H9 (cell line): ENCODE measurements around the gene ZNRF1. TPM values are rescaled to one million over a fixed set of nuclear protein-coding genes. Genes with fewer than 3 reads are reported as not detected.

Source experiments
- DNase-seq: peaks from one replicate; pipeline ENCODE4 v3.0.0-alpha.2; 2017
- H2AFZ ChIP-seq: one replicate; pipeline ENCODE4 v1.6.1; 2013; ENCODE audit warnings: mild to moderate bottlenecking, low read length, control low read depth, moderate library complexity
- H2AK5ac ChIP-seq: 2 replicates; pipeline ENCODE4 v1.6.1; 2013; ENCODE audit warnings: low read length, control low read depth, mixed read lengths; ENCODE audit not compliant: insufficient read length
- H2BK120ac ChIP-seq: one replicate; pipeline ENCODE4 v1.6.1; 2013; ENCODE audit warnings: low read depth, mild to moderate bottlenecking, low read length, control low read depth, inconsistent platforms; ENCODE audit not compliant: poor library complexity, severe bottlenecking
- H2BK12ac ChIP-seq: 2 replicates; pipeline ENCODE4 v1.6.1; 2013; ENCODE audit warnings: low read length, control low read depth, mixed read lengths, low read depth; ENCODE audit not compliant: insufficient read length
- H2BK15ac ChIP-seq: 2 replicates; pipeline ENCODE4 v1.6.1; 2013; ENCODE audit warnings: low read depth, low read length, control low read depth
- H2BK20ac ChIP-seq: one replicate; pipeline ENCODE4 v1.6.1; 2013; ENCODE audit warnings: low read depth, mild to moderate bottlenecking, low read length, control low read depth, inconsistent platforms; ENCODE audit not compliant: poor library complexity, severe bottlenecking
- H2BK5ac ChIP-seq: 2 replicates; pipeline ENCODE4 v1.6.1; 2013; ENCODE audit warnings: low read length, control low read depth, mixed read lengths; ENCODE audit not compliant: insufficient read length
- H3K14ac ChIP-seq: 2 replicates; pipeline ENCODE4 v1.6.1; 2013; ENCODE audit warnings: low read length, control low read depth; ENCODE audit not compliant: insufficient read depth
- H3K18ac ChIP-seq: 2 replicates; pipeline ENCODE4 v1.6.1; 2013; ENCODE audit warnings: low read depth, mild to moderate bottlenecking, mixed read lengths, low read length, control low read depth; ENCODE audit not compliant: insufficient read length
- H3K23ac ChIP-seq: 2 replicates; pipeline ENCODE4 v1.6.1; 2013; ENCODE audit warnings: low read length, control low read depth, mixed read lengths, low read depth; ENCODE audit not compliant: insufficient read length
- H3K23me2 ChIP-seq: 2 replicates; pipeline ENCODE4 v1.6.1; 2013; ENCODE audit warnings: low read depth, mild to moderate bottlenecking, mixed read lengths, low read length, control low read depth; ENCODE audit not compliant: insufficient read length, poor library complexity, severe bottlenecking
- H3K27ac ChIP-seq: 2 replicates; pipeline ENCODE4 v1.5.1; 2013; ENCODE audit warnings: low read length, control low read depth, mixed read lengths, low read depth; ENCODE audit not compliant: insufficient read length
- H3K27me3 ChIP-seq: 2 replicates; pipeline ENCODE4 v1.6.1; 2013; ENCODE audit warnings: low read length, control low read depth, inconsistent platforms; ENCODE audit not compliant: insufficient read depth
- H3K4ac ChIP-seq: 2 replicates; pipeline ENCODE4 v1.6.1; 2013; ENCODE audit warnings: low read depth, mild to moderate bottlenecking, control low read depth, inconsistent platforms, low read length, moderate library complexity
- H3K4me1 ChIP-seq: 2 replicates; pipeline ENCODE4 v1.6.1; 2013; ENCODE audit warnings: low read length, control low read depth, inconsistent platforms; ENCODE audit not compliant: insufficient read depth
- H3K4me2 ChIP-seq: 2 replicates; pipeline ENCODE4 v1.6.1; 2013; ENCODE audit warnings: low read length, control low read depth, mixed read lengths; ENCODE audit not compliant: insufficient read length, insufficient read depth
- H3K56ac ChIP-seq: 2 replicates; pipeline ENCODE4 v1.6.1; 2013; ENCODE audit warnings: low read depth, mild to moderate bottlenecking, mixed read lengths, low read length, control low read depth; ENCODE audit not compliant: insufficient read length
- H3K79me1 ChIP-seq: 2 replicates; pipeline ENCODE4 v1.6.1; 2013; ENCODE audit warnings: low read depth, mild to moderate bottlenecking, moderate library complexity, low read length, control low read depth, inconsistent platforms; ENCODE audit not compliant: insufficient read depth, poor library complexity, severe bottlenecking
- H3K79me2 ChIP-seq: 2 replicates; pipeline ENCODE4 v1.6.1; 2013; ENCODE audit warnings: low read length, control low read depth, inconsistent platforms; ENCODE audit not compliant: insufficient read depth
- H3K9ac ChIP-seq: 2 replicates; pipeline ENCODE4 v1.6.1; 2013; ENCODE audit warnings: low read length, control low read depth, mixed read lengths; ENCODE audit not compliant: insufficient read length; ENCODE audit errors: extremely low read depth
- H3K9me3 ChIP-seq: one replicate; pipeline ENCODE4 v1.6.1; 2013; ENCODE audit warnings: low read depth, low read length, inconsistent platforms; ENCODE audit not compliant: control insufficient read depth
- H3T11ph ChIP-seq: one replicate; pipeline ENCODE4 v1.6.1; 2013; ENCODE audit warnings: mild to moderate bottlenecking, low read length, control low read depth, inconsistent platforms
- H4K20me1 ChIP-seq: one replicate; pipeline ENCODE4 v1.6.1; 2013; ENCODE audit not compliant: control insufficient read depth, insufficient read length, insufficient read depth
- H4K5ac ChIP-seq: 2 replicates; pipeline ENCODE4 v1.6.1; 2013; ENCODE audit warnings: low read depth, mild to moderate bottlenecking, mixed read lengths, low read length, control low read depth; ENCODE audit not compliant: insufficient read length
- H4K8ac ChIP-seq: replicated peaks from 2 replicates; pipeline ENCODE4 v1.6.1; 2013; ENCODE audit warnings: low read length, control low read depth, mixed read lengths, low read depth; ENCODE audit not compliant: insufficient read length
- H4K91ac ChIP-seq: 2 replicates; pipeline ENCODE4 v1.6.1; 2013; ENCODE audit warnings: low read depth, mild to moderate bottlenecking, moderate library complexity, mixed read lengths, low read length, control low read depth; ENCODE audit not compliant: insufficient read length
- H3K27ac Mint-ChIP-seq, 3 experiments: 2 replicates in 2 of 3; 3 replicates in 1 of 3; pipeline ENCODE4 v1.8.0; 2020 to 2021; ENCODE audit warnings: mixed read lengths in 3 of 3, mild to moderate bottlenecking in 1 of 3, moderate library complexity in 1 of 3
- H3K27me3 Mint-ChIP-seq: 2 replicates; pipeline ENCODE4 v1.8.0; 2021; ENCODE audit warnings: low read depth, mild to moderate bottlenecking, moderate library complexity, mixed read lengths
- H3K36me3 Mint-ChIP-seq, 3 experiments: 2 replicates in 2 of 3; 3 replicates in 1 of 3; pipeline ENCODE4 v1.8.0; 2020 to 2021; ENCODE audit warnings: low read depth in 3 of 3, mixed read lengths in 3 of 3; ENCODE audit not compliant: insufficient read depth in 1 of 3
- H3K4me1 Mint-ChIP-seq, 2 experiments: 2 replicates each; pipeline ENCODE4 v1.8.0; 2020; ENCODE audit warnings: mixed read lengths in 2 of 2
- H3K4me3 Mint-ChIP-seq, 2 experiments: 2 replicates in 1 of 2; 3 replicates in 1 of 2; pipeline ENCODE4 v1.8.0; 2020 to 2021; ENCODE audit warnings: mild to moderate bottlenecking in 2 of 2, mixed read lengths in 2 of 2, moderate library complexity in 1 of 2
- H3K9me3 Mint-ChIP-seq, 2 experiments: 2 replicates in 1 of 2; 3 replicates in 1 of 2; pipeline ENCODE4 v1.8.0; 2020; ENCODE audit warnings: mild to moderate bottlenecking in 2 of 2, mixed read lengths in 2 of 2, moderate library complexity in 1 of 2
- WGBS: extraction: QIAGEN DNeasy Blood & Tissue Kit; methylation state at CpG from one replicate; pipeline ENCODE4 v1.1.7; 2013; ENCODE audit warnings: missing lambda C conversion rate, low lambda C conversion rate, mixed read lengths; ENCODE audit not compliant: insufficient read length; ENCODE audit errors: extremely low coverage; 5-methylcytosine and 5-hydroxymethylcytosine counted together
- long read RNA-seq: library from polyadenylated mRNA; unstranded; transcript quantifications from one replicate; pipeline ENCODE4 v2.0.0, GENCODE V29; 2020
- total RNA-seq: library from RNA; stranded (reverse); gene quantifications from 2 replicates; pipeline ENCODE4 v1.2.1, GENCODE V29; 2021
- TF ChIP-seq, protein P1 (sequence below): fragments of 200-600 bp; sonication (generic); conservative IDR thresholded peaks from 3 replicates; pipeline ENCODE4 v1.8.0; 2021; ENCODE audit warnings: antibody characterized with exemption, mild to moderate bottlenecking

The ZNRF1 gene
- total RNA-seq, result 48.7 and 49.6 TPM in 2 replicates
- long read RNA-seq, full-length matches to known transcripts, result 8 of 11 reads
- long read RNA-seq, partial matches to known transcripts, result 0 of 11 reads
- long read RNA-seq, other reads (novel, unspliced or antisense), result 3 of 11 reads

GRCh38 chr16:74998481-74999218, at the start of gene ZNRF1:
ZNRF1 (plus strand) TSS chr16:74999024; CDS start chr16:74999672, 648 bp downstream.
- Mint-ChIP-seq H3K27me3 (peaks cover 5% of the 10 kb centered on the region), H3K4me1 (peaks cover 39 to 43% of the 10 kb centered on the region in 2 experiments), H3K27ac (peak within 1 kb of the TSS; percentile 18 to 89 (median 86)), H3K4me3 (peak within 1 kb of the TSS; percentile 80 to 87), H3K9me3 (no peaks in the 10 kb centered on the region), H3K36me3 (peaks cover 2 to 14% (median 12%) of the 10 kb centered on the region in 3 experiments; a peak in 5 of 7 replicates)
- Histone ChIP-seq H3K23ac (no peak within 1 kb of the TSS), H2BK20ac (no peak within 1 kb of the TSS), H3K4ac (no peak within 1 kb of the TSS), H3K9ac (no peak within 1 kb of the TSS), H4K5ac (no peak within 1 kb of the TSS), H2BK5ac (no peak within 1 kb of the TSS), H3K4me1 (peaks cover 3% of the 10 kb centered on the region; the same call in 1 of the 2 replicates), H3K27me3 (no peaks in the 10 kb centered on the region), H3K4me2 (peak within 1 kb of the TSS; percentile 67), H3K14ac (no peak within 1 kb of the TSS; the same call in 1 of the 2 replicates), H3K9me3 (no peaks in the 10 kb centered on the region), H3K79me1 (peaks cover 6% of the 10 kb centered on the region), H3K56ac (no peak within 1 kb of the TSS), H3T11ph (no peak within 1 kb of the TSS), H4K91ac (no peak within 1 kb of the TSS), H3K23me2 (peaks cover 16% of the 10 kb centered on the region), H2BK12ac (no peak within 1 kb of the TSS), H2BK15ac (no peak within 1 kb of the TSS), H2AFZ (no peak within 1 kb of the TSS), H3K79me2 (peaks cover 15% of the 10 kb centered on the region; the same call in 1 of the 2 replicates), H3K18ac (peak within 1 kb of the TSS; percentile 50), H3K27ac (no peak within 1 kb of the TSS), H4K20me1 (no peaks in the 10 kb centered on the region), H4K8ac (no peak within 1 kb of the TSS), H2BK120ac (no peak within 1 kb of the TSS), H2AK5ac (no peak within 1 kb of the TSS)
- TF ChIP-seq, protein P1, sequence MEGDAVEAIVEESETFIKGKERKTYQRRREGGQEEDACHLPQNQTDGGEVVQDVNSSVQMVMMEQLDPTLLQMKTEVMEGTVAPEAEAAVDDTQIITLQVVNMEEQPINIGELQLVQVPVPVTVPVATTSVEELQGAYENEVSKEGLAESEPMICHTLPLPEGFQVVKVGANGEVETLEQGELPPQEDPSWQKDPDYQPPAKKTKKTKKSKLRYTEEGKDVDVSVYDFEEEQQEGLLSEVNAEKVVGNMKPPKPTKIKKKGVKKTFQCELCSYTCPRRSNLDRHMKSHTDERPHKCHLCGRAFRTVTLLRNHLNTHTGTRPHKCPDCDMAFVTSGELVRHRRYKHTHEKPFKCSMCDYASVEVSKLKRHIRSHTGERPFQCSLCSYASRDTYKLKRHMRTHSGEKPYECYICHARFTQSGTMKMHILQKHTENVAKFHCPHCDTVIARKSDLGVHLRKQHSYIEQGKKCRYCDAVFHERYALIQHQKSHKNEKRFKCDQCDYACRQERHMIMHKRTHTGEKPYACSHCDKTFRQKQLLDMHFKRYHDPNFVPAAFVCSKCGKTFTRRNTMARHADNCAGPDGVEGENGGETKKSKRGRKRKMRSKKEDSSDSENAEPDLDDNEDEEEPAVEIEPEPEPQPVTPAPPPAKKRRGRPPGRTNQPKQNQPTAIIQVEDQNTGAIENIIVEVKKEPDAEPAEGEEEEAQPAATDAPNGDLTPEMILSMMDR, result peak; percentile 91
- WGBS, result no CpG with 5 or more reads among the region's 73 CpGs
- DNase-seq, result peak; percentile 89
